HepG2 (cell line): ENCODE data around the gene PDIK1L. TPM values are rescaled to one million over a fixed set of nuclear protein-coding genes. Genes with fewer than 3 reads are reported as not detected.
A peak's percentile ranks its signal among the peaks of the same experiment; 100 is the strongest.

Experiments used
- AGO1 ChIP-seq: fragments of 200-400 bp; formaldehyde crosslinking; IDR thresholded peaks from 2 replicates; pipeline ENCODE4 v1.6.1; 2017; ENCODE audit warnings: mild to moderate bottlenecking, low read depth, low read length, moderate library complexity; ENCODE audit not compliant: poor library complexity, severe bottlenecking
- ETV5 ChIP-seq: IDR thresholded peaks from 2 replicates; pipeline ENCODE4 v1.6.1; 2018; ENCODE audit warnings: missing biosample characterization, missing genetic modification reagents, inconsistent platforms, borderline replicate concordance
- FOXA1 ChIP-seq, 2 experiments: fragments of 450-650 bp in 1 of 2; sonication (generic) in 1 of 2; formaldehyde crosslinking in 1 of 2; IDR thresholded peaks; 2 replicates each; pipeline versions ENCODE4 v1.4.0 to v1.6.1; 2016 to 2020; ENCODE audit warnings: missing genetic modification reagents in 1 of 2
- GPN1 ChIP-seq: sonication (generic); formaldehyde crosslinking; IDR thresholded peaks from 2 replicates; pipeline ENCODE4 v1.5.1; 2020; ENCODE audit warnings: missing genetic modification reagents, borderline replicate concordance
- HNRNPK ChIP-seq: fragments of 200-400 bp; formaldehyde crosslinking; IDR thresholded peaks from 2 replicates; pipeline ENCODE4 v1.6.1; 2018; ENCODE audit warnings: low read length, low read depth, moderate library complexity, mild to moderate bottlenecking; ENCODE audit not compliant: poor library complexity, severe bottlenecking
- JUNB ChIP-seq: sonication (generic); formaldehyde crosslinking; IDR thresholded peaks from 2 replicates; pipeline ENCODE4 v1.8.0; 2022; ENCODE audit warnings: missing genetic modification reagents, mild to moderate bottlenecking, borderline replicate concordance
- KDM3A ChIP-seq: IDR thresholded peaks from 2 replicates; pipeline ENCODE4 v1.6.1; 2018; ENCODE audit warnings: low read depth, missing compliant biosample characterization
- MIXL1 ChIP-seq: IDR thresholded peaks from 2 replicates; pipeline ENCODE4 v1.6.1; 2016
- NFE2L1 ChIP-seq: sonication (generic); formaldehyde crosslinking; IDR thresholded peaks from 2 replicates; pipeline ENCODE4 v1.4.0; 2020; ENCODE audit warnings: missing genetic modification reagents, mild to moderate bottlenecking, borderline replicate concordance
- NONO ChIP-seq, 2 experiments: fragments of 450-650 bp in 1 of 2; sonication (generic) in 1 of 2; formaldehyde crosslinking in 1 of 2; IDR thresholded peaks in 1 of 2; conservative IDR thresholded peaks in 1 of 2; 2 replicates each; pipeline versions ENCODE4 v1.6.1 to v1.8.0; 2017 to 2022; ENCODE audit warnings: mild to moderate bottlenecking in 1 of 2, missing genetic modification reagents in 1 of 2, moderate library complexity in 1 of 2
- PITX1 ChIP-seq: sonication (generic); formaldehyde crosslinking; IDR thresholded peaks from 2 replicates; pipeline ENCODE4 v1.5.1; 2020; ENCODE audit warnings: mild to moderate bottlenecking, missing genetic modification reagents
- POLR2AphosphoS2 ChIP-seq: IDR thresholded peaks from 2 replicates; pipeline ENCODE4 v1.6.1; 2011; ENCODE audit warnings: low read depth, low read length, improper control_type of control experiment
- RCOR2 ChIP-seq: IDR thresholded peaks from 2 replicates; pipeline ENCODE4 v1.6.1; 2016; ENCODE audit warnings: missing biosample characterization, missing genetic modification reagents
- SNAPC5 ChIP-seq: sonication (generic); formaldehyde crosslinking; IDR thresholded peaks from 2 replicates; pipeline ENCODE4 v1.8.1; 2023; ENCODE audit warnings: mild to moderate bottlenecking, missing genetic modification reagents, borderline replicate concordance
- ZFP41 ChIP-seq: sonication (generic); formaldehyde crosslinking; IDR thresholded peaks from 2 replicates; pipeline ENCODE4 v1.4.0; 2020; ENCODE audit warnings: mild to moderate bottlenecking, missing genetic modification reagents, borderline replicate concordance
- ZFYVE20 ChIP-seq: sonication (generic); formaldehyde crosslinking; IDR thresholded peaks from 2 replicates; pipeline ENCODE4 v1.8.0; 2023; ENCODE audit warnings: low read depth, mild to moderate bottlenecking, moderate library complexity, missing genetic modification reagents, borderline replicate concordance
- ZNF335 ChIP-seq: sonication (generic); formaldehyde crosslinking; IDR thresholded peaks from 2 replicates; pipeline ENCODE4 v1.4.0; 2020; ENCODE audit warnings: missing genetic modification reagents
- ZNF367 ChIP-seq: sonication (generic); formaldehyde crosslinking; IDR thresholded peaks from 2 replicates; pipeline ENCODE4 v1.4.0; 2020; ENCODE audit warnings: missing genetic modification reagents, borderline replicate concordance
- ZNF644 ChIP-seq: IDR thresholded peaks from 2 replicates; pipeline ENCODE4 v1.6.1; 2016; ENCODE audit warnings: low read depth
- ZNF670 ChIP-seq: sonication (generic); formaldehyde crosslinking; IDR thresholded peaks from 2 replicates; pipeline ENCODE4 v1.8.0; 2022; ENCODE audit warnings: mild to moderate bottlenecking, missing genetic modification reagents, borderline replicate concordance
- ZNF672 ChIP-seq: sonication (generic); formaldehyde crosslinking; IDR thresholded peaks from 2 replicates; pipeline ENCODE4 v1.8.1; 2022; ENCODE audit warnings: missing genetic modification reagents
- ZXDC ChIP-seq: sonication (generic); formaldehyde crosslinking; IDR thresholded peaks from 2 replicates; pipeline ENCODE4 v1.5.0; 2020; ENCODE audit warnings: mild to moderate bottlenecking, missing genetic modification reagents
- polyA plus RNA-seq, 8 experiments: library from polyadenylated mRNA; depleted of rRNA in 3 of 8; stranded (reverse) in 7 of 8; unstranded in 1 of 8; fragments of >200 nt; fragmentation: Illumina TruSeq in 4 of 8; extraction: Trizol in 4 of 8; gene quantifications; 2 replicates each; pipeline versions ENCODE4 v1.2.1 to v1.2.3, GENCODE V29; 2011 to 2016; ENCODE audit warnings: low read depth in 4 of 8, missing spikeins in 1 of 8, mixed read lengths in 1 of 8; ENCODE audit not compliant: insufficient read depth in 1 of 8
- total RNA-seq, 5 experiments: library from RNA; depleted of rRNA; stranded (reverse); fragments of >200 nt; fragmentation: Illumina TruSeq; extraction: Trizol; gene quantifications; 2 replicates each; pipeline ENCODE4 v1.2.3, GENCODE V29; 2016; ENCODE audit warnings: low read depth in 1 of 5
- TF ChIP-seq, protein P1 (sequence below): sonication (generic); formaldehyde crosslinking; IDR thresholded peaks from 2 replicates; pipeline ENCODE4 v1.4.0; 2020; ENCODE audit warnings: missing genetic modification reagents

The PDIK1L gene
- total and polyA plus RNA-seq, 2 of the 13 experiments (the other 11 are each of a cell fraction or from before 2014, with no cell fraction given), result 1.9 to 4.6 TPM

GRCh38 chr1:26169669-26170471, 58.2 kb downstream of the PDIK1L start, which contains the start of gene ZNF593 (continued):
- TF ChIP-seq ZXDC (CRISPR knock-in tag), result no peak
- peak; percentile 67 for TF ChIP-seq ZNF670 (CRISPR knock-in tag)
- TF ChIP-seq ZNF672 (CRISPR knock-in tag), result no peak
- TF ChIP-seq ETV5 (CRISPR knock-in tag), result peak; percentile 91
- TF ChIP-seq NONO (IDR thresholded peaks at IDR 0.05), result no peak
- peak; percentile 97 for TF ChIP-seq NONO (CRISPR knock-in tag; conservative IDR thresholded peaks at IDR 0.05)
- no peak for TF ChIP-seq ZFP41 (CRISPR knock-in tag)
- no peak for TF ChIP-seq FOXA1 (IDR thresholded peaks at IDR 0.05)
- peak; percentile 14; the same call in 1 of the 2 replicates for TF ChIP-seq FOXA1 (CRISPR knock-in tag; IDR thresholded peaks at IDR 0.05)
- TF ChIP-seq, protein P1, sequence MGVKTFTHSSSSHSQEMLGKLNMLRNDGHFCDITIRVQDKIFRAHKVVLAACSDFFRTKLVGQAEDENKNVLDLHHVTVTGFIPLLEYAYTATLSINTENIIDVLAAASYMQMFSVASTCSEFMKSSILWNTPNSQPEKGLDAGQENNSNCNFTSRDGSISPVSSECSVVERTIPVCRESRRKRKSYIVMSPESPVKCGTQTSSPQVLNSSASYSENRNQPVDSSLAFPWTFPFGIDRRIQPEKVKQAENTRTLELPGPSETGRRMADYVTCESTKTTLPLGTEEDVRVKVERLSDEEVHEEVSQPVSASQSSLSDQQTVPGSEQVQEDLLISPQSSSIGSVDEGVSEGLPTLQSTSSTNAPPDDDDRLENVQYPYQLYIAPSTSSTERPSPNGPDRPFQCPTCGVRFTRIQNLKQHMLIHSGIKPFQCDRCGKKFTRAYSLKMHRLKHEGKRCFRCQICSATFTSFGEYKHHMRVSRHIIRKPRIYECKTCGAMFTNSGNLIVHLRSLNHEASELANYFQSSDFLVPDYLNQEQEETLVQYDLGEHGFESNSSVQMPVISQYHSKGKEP (CRISPR knock-in tag), result no peak; the same call in 1 of the 2 replicates
- TF ChIP-seq ZFYVE20, result no peak
- peak; percentile 48 for TF ChIP-seq HNRNPK
- no peak; the same call in 1 of the 2 replicates for TF ChIP-seq JUNB (CRISPR knock-in tag)
- peak; percentile 66; the same call in 1 of the 2 replicates for TF ChIP-seq KDM3A (CRISPR knock-in tag)
- peak; percentile 83; the same call in 1 of the 2 replicates for TF ChIP-seq SNAPC5 (CRISPR knock-in tag)
- peak; percentile 69; the same call in 1 of the 2 replicates for TF ChIP-seq PITX1 (CRISPR knock-in tag)
- peak; percentile 77 for TF ChIP-seq ZNF335 (CRISPR knock-in tag)
- TF ChIP-seq POLR2AphosphoS2, result no peak
- 0 out of 2 replicates have a peak, but pooled peaks have one; percentile 65 for TF ChIP-seq ZNF367 (CRISPR knock-in tag)
- no peak for TF ChIP-seq NFE2L1 (CRISPR knock-in tag)
- TF ChIP-seq ZNF644 (CRISPR knock-in tag), result no peak
- no peak for TF ChIP-seq GPN1 (CRISPR knock-in tag)
- no peak for TF ChIP-seq AGO1
- TF ChIP-seq MIXL1 (CRISPR knock-in tag), result peak; percentile 29; the same call in 1 of the 2 replicates
- TF ChIP-seq RCOR2 (CRISPR knock-in tag), result no peak
